DND-41 (cell line): Measurements from ENCODE around the gene BPIFB3.

Source experiments
- ATAC-seq: fragments of 200-7000 bp; cut with Tn5 transposase; 3 replicates; pipeline ENCODE4 v1.9.1; 2021; ENCODE audit warnings: low read depth; ENCODE audit not compliant: insufficient read depth
- DNase-seq: peaks from one replicate; pipeline ENCODE4 v3.0.0-alpha.2; 2020
- H2AFZ ChIP-seq: 2 replicates; pipeline ENCODE4 v1.6.0; 2012; ENCODE audit warnings: low read depth, low read length
- H3K27ac ChIP-seq: 2 replicates; pipeline ENCODE4 v1.5.1; 2012; ENCODE audit warnings: low read length, inconsistent platforms
- H3K27me3 ChIP-seq: fragments of 200-600 bp; sonication (generic); 2 replicates; pipeline ENCODE4 v1.6.0; 2012; ENCODE audit warnings: low read length, mild to moderate bottlenecking, inconsistent platforms; ENCODE audit not compliant: insufficient read depth, poor library complexity
- H3K36me3 ChIP-seq: 2 replicates; pipeline ENCODE4 v1.5.1; 2012; ENCODE audit warnings: low read length, inconsistent platforms; ENCODE audit not compliant: insufficient read depth
- H3K4me1 ChIP-seq: 2 replicates; pipeline ENCODE4 v1.5.1; 2012; ENCODE audit warnings: mild to moderate bottlenecking, low read length; ENCODE audit not compliant: insufficient read depth
- H3K4me2 ChIP-seq: 2 replicates; pipeline ENCODE4 v1.6.0; 2012; ENCODE audit warnings: mild to moderate bottlenecking, moderate library complexity, low read length, inconsistent platforms; ENCODE audit not compliant: insufficient read depth
- H3K4me3 ChIP-seq, 2 experiments: fragments of 200-600 bp in 1 of 2; shearing (Covaris generic) in 1 of 2; 2 replicates each; pipeline ENCODE4 v1.5.1; 2012 to 2016; ENCODE audit warnings: inconsistent platforms in 2 of 2, low read length in 2 of 2, mild to moderate bottlenecking in 2 of 2, low read depth in 1 of 2, moderate library complexity in 1 of 2
- H3K79me2 ChIP-seq: 2 replicates; pipeline ENCODE4 v1.6.0; 2012; ENCODE audit warnings: low read length, inconsistent platforms; ENCODE audit not compliant: insufficient read depth
- H3K9ac ChIP-seq: 2 replicates; pipeline ENCODE4 v1.6.0; 2012; ENCODE audit warnings: low read depth, mild to moderate bottlenecking, inconsistent platforms, low read length, moderate library complexity
- H3K9me3 ChIP-seq: 2 replicates; pipeline ENCODE4 v1.5.1; 2012; ENCODE audit warnings: low read length, moderate library complexity, mild to moderate bottlenecking, inconsistent platforms; ENCODE audit not compliant: insufficient read depth, severe bottlenecking
- H4K20me1 ChIP-seq: 2 replicates; pipeline ENCODE4 v1.6.0; 2012; ENCODE audit warnings: low read length; ENCODE audit not compliant: insufficient read depth
- EZH2 ChIP-seq: IDR thresholded peaks from 3 replicates; pipeline ENCODE4 v1.6.1; 2012; ENCODE audit warnings: borderline replicate concordance, low read depth, mild to moderate bottlenecking, moderate library complexity, low read length, inconsistent platforms; ENCODE audit not compliant: severe bottlenecking
- TF ChIP-seq, protein P1 (sequence below): IDR thresholded peaks from 2 replicates; pipeline ENCODE4 v1.5.1; 2012; ENCODE audit warnings: borderline replicate concordance, low read length, moderate library complexity, mild to moderate bottlenecking; ENCODE audit not compliant: poor library complexity, severe bottlenecking; ENCODE audit errors: extremely low read depth

The BPIFB3 gene

DNA sequence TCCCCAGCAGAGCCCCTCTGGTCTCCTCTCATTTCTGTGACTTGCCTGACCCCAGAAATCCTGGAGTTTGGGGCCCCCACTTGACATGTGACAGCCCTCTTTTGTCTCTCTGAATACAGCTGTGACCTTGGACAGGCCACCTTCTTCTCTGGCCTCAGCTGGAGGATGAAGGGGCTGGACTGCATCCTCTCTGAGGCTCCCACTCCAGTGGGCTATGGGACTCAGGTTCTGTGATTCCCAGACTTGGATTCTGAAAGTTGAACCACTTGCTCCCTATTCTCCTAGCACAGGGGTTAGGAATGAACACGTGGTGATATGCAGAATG is 9.1 kb downstream of the BPIFB3 start:
- no peak overlapping the region for H3K9ac ChIP-seq
- H3K9me3 ChIP-seq: no peaks in the 10 kb centered on the region
- H2AFZ ChIP-seq: no peak overlapping the region
- no peaks in the 10 kb centered on the region for H4K20me1 ChIP-seq
- H3K4me3 ChIP-seq: no peak overlapping the region
- no peaks in the 10 kb centered on the region for H3K79me2 ChIP-seq
- no peak overlapping the region for H3K4me2 ChIP-seq
- TF ChIP-seq, protein P1, sequence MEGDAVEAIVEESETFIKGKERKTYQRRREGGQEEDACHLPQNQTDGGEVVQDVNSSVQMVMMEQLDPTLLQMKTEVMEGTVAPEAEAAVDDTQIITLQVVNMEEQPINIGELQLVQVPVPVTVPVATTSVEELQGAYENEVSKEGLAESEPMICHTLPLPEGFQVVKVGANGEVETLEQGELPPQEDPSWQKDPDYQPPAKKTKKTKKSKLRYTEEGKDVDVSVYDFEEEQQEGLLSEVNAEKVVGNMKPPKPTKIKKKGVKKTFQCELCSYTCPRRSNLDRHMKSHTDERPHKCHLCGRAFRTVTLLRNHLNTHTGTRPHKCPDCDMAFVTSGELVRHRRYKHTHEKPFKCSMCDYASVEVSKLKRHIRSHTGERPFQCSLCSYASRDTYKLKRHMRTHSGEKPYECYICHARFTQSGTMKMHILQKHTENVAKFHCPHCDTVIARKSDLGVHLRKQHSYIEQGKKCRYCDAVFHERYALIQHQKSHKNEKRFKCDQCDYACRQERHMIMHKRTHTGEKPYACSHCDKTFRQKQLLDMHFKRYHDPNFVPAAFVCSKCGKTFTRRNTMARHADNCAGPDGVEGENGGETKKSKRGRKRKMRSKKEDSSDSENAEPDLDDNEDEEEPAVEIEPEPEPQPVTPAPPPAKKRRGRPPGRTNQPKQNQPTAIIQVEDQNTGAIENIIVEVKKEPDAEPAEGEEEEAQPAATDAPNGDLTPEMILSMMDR: no peak
- no peak for TF ChIP-seq EZH2
- DNase-seq: no peak
- no peak overlapping the region for H3K27ac ChIP-seq
- no peaks in the 10 kb centered on the region for H3K27me3 ChIP-seq
- ATAC-seq: no peak
- no peaks in the 10 kb centered on the region for H3K36me3 ChIP-seq
- H3K4me1 ChIP-seq: no peaks in the 10 kb centered on the region

DNA sequence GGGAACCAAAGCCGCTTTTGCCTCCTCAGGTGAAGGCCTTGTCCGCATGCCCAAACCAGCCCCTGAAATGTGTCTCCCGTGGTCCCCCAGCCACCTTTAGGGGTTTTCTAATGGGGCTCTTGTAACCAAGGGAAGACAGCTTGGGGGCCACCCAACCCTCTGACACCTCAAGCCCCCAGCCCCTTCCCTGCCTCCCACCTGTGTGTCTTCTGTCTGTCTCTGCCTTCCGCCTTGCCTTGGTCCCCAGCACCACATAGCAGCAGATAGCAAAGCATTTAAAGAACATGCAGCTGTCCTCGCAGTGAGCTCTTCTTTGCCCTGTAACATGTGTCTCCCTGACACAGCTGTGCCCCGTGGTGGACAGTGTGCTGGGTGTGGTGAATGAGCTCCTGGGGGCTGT is 9.6 kb downstream of the BPIFB3 start:
- no peak overlapping the region for H3K4me2 ChIP-seq
- ATAC-seq: no peak; the same call in 2 of the 3 replicates
- TF ChIP-seq, protein P1: no peak
- no peak for TF ChIP-seq EZH2
- no peaks in the 10 kb centered on the region for H3K4me1 ChIP-seq
- H3K79me2 ChIP-seq: no peaks in the 10 kb centered on the region
- no peaks in the 10 kb centered on the region for H3K27me3 ChIP-seq
- no peaks in the 10 kb centered on the region for H3K36me3 ChIP-seq
- H4K20me1 ChIP-seq: no peaks in the 10 kb centered on the region
- no peak for DNase-seq
- no peak overlapping the region for H3K4me3 ChIP-seq
- H2AFZ ChIP-seq: no peak overlapping the region
- H3K9me3 ChIP-seq: no peaks in the 10 kb centered on the region
- H3K27ac ChIP-seq: no peak overlapping the region
- H3K9ac ChIP-seq: no peak overlapping the region

DNA sequence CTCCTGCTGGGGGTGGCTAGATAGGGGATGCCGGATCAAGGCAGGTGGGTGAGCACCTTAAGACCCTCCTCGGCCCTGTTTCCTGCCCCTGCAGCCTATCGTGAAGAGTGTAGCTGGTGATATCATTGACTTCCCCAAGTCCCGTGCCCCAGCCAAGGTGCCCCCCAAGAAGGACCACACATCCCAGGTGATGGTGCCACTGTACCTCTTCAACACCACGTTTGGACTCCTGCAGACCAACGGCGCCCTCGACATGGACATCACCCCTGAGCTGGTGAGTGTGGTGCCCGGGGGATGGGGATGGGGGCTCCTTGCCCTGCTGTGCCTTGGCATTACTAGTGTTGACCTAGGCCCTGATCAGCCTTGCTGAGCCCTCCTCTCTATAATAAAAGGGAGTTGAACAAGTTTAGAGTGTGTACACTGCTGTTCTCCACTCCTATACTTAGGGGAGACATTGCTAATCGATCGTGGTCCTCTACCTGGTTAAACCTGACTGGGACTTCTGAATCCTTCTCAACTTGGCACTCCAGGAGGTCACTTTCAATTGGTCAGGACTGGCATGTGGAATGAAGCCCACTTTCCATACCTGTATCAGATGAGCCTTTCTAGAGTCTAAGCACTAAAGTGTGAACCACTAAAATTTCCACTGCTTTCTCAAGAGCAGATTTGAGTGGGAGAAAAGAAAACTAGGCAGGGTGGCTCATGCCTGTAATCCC is 11.0 kb downstream of the BPIFB3 start:
- Histone ChIP-seq H3K27me3 (no peaks in the 10 kb centered on the region), H3K36me3 (no peaks in the 10 kb centered on the region), H3K9ac (no peak overlapping the region), H3K4me2 (no peak overlapping the region), H2AFZ (no peak overlapping the region), H3K4me1 (no peaks in the 10 kb centered on the region), H3K9me3 (no peaks in the 10 kb centered on the region), H3K4me3 (no peak overlapping the region), H3K79me2 (no peaks in the 10 kb centered on the region), H4K20me1 (no peaks in the 10 kb centered on the region), H3K27ac (no peak overlapping the region)
- TF ChIP-seq, protein P1: no peak
- ATAC-seq: no peak
- DNase-seq: no peak

DNA sequence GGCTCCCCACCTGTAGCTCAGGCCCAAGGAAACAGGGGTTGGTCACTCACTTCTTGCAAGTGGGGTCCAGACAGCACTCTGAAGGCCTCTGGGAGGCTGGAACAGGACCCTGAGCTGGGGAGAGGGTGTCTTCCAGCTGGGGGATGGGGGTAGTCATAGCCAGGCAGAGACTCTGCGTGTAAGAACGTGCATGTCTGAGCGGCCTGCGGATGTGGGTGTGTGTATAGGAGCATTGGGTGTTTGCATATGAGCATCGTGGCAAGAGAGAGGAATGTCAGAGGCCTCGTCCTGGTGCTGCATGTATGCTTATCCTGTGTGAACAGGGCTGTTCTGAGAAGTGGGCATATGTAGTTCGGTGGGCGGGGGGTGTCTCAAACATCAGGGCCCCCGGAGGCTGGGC is 12.1 kb downstream of the BPIFB3 start:
- H3K36me3 ChIP-seq: no peaks in the 10 kb centered on the region
- no peak overlapping the region for H3K4me2 ChIP-seq
- no peak overlapping the region for H3K9ac ChIP-seq
- ATAC-seq (no peak), DNase-seq (no peak)
- H3K4me1 ChIP-seq: no peaks in the 10 kb centered on the region
- H4K20me1 ChIP-seq: no peaks in the 10 kb centered on the region
- no peak overlapping the region for H3K4me3 ChIP-seq
- no peaks in the 10 kb centered on the region for H3K27me3 ChIP-seq
- no peak overlapping the region for H2AFZ ChIP-seq
- TF ChIP-seq, protein P1: no peak
- TF ChIP-seq EZH2: no peak
- no peaks in the 10 kb centered on the region for H3K9me3 ChIP-seq
- H3K27ac ChIP-seq: no peak overlapping the region
- no peaks in the 10 kb centered on the region for H3K79me2 ChIP-seq
